ENCODE results near the gene ITIH1.

Gene ITIH1

DNA sequence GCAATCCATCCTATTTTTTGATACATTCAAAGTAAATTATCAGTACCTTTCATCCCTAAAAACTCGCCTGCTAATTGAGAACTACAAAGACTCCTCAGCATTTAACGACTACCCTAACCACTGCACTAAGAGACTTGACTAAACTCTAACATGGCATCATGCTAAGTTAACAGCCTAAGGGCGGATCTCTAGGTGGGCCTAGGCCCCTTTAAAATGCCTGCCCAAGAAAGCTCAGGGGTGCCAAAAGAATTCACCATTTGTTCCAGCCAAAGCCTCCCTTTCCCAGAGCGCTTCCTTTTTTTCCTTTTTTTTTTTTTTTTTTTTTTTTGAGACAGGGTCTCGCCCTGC, 6.1 kb upstream of the ITIH1 start:
- Histone ChIP-seq H3K4ac (ENCODE audit: low read length) (no peak overlapping the region), H2BK5ac (ENCODE audit: low read length) (no peak overlapping the region), H4K8ac (ENCODE audit: low read depth, low read length) (no peak overlapping the region), H3K4me2 (ENCODE audit: insufficient read depth, low read length, poor library complexity, severe bottlenecking) (peak overlapping the region; percentile 41), H2AK5ac (ENCODE audit: low read depth, low read length) (peak overlapping the region; percentile 59), H3K23ac (ENCODE audit: low read depth, low read length, poor library complexity) (no peak overlapping the region), H3K27ac (replicated peaks; ENCODE audit: low read length) (peak overlapping the region; percentile 77), H3K79me1 (ENCODE audit: low read depth, low read length) (peaks cover 4% of the 10 kb centered on the region), H3K4me1 (ENCODE audit: control insufficient read depth in 2 of 2, insufficient read depth in 1 of 2, low read depth in 1 of 2, low read length in 2 of 2) (peaks cover 0 to 4% of the 10 kb centered on the region in 2 donors), H3K9me3 (replicated peaks in 1 of 2; ENCODE audit: control insufficient read depth in 2 of 2, insufficient read depth in 1 of 2, low read depth in 1 of 2, low read length in 2 of 2) (no peaks in the 10 kb centered on the region), H4K91ac (ENCODE audit: low read depth, low read length, poor library complexity) (no peak overlapping the region), H2BK12ac (ENCODE audit: low read length) (no peak overlapping the region), H3K18ac (ENCODE audit: low read length) (no peak overlapping the region), H2BK120ac (ENCODE audit: low read depth, low read length) (no peak overlapping the region), H3K27me3 (ENCODE audit: control insufficient read depth in 3 of 3, insufficient read depth in 3 of 3, low read depth in 1 of 3, low read length in 3 of 3) (peaks cover 0 to 6% (median 0%) of the 10 kb centered on the region in 3 experiments), H2AFZ (ENCODE audit: low read length) (peak overlapping the region; percentile 96), H3K14ac (ENCODE audit: low read length) (no peak overlapping the region), H3K36me3 (replicated peaks in 1 of 2; ENCODE audit: control insufficient read depth in 2 of 2, insufficient read depth in 2 of 2, low read length in 2 of 2) (peaks cover 7 to 23% of the 10 kb centered on the region in 2 donors), H3K9ac (ENCODE audit: low read depth, low read length, poor library complexity) (no peak overlapping the region), H3K4me3 (ENCODE audit: low read length in 2 of 2) (peak overlapping the region; percentile 87 to 88), H2BK15ac (ENCODE audit: low read length) (no peak overlapping the region)
- DNase-seq (ENCODE audit: low spot score), result no peak
- WGBS, 2 donors (ENCODE audit: extremely low coverage in 2 of 2, insufficient read length in 2 of 2, insufficient replicate concordance in 1 of 2), result no CpG with 5 or more reads among the region's 5 CpGs

DNA sequence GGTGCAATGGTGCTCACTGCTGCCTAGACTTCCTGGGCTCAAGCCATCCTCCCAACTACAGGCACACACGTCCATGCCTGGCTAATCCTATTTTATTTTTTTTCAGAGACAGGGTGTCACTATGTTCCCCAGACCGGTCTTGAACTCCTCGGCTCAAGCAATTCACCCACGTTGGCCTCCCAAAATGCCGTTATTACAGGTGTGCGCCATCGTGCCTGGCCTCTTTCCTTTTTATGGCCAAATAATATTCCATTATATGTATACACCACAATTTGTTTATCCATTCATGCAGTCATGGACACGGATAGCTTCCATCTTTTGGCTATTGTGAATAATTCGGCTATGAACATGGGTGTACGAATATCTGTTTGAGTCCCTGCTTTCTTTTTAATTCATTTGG, 5.7 kb upstream of the ITIH1 start:
- DNase-seq (ENCODE audit: low spot score), result no peak
- no peak overlapping the region for H3K14ac ChIP-seq (ENCODE audit: low read length)
- H3K9me3 ChIP-seq (replicated peaks in 1 of 2; ENCODE audit: control insufficient read depth in 2 of 2, insufficient read depth in 1 of 2, low read depth in 1 of 2, low read length in 2 of 2), result no peaks in the 10 kb centered on the region
- no peak overlapping the region for H2BK15ac ChIP-seq (ENCODE audit: low read length)
- no peak overlapping the region for H4K8ac ChIP-seq (ENCODE audit: low read depth, low read length)
- peak overlapping the region; percentile 41 for H3K4me2 ChIP-seq (ENCODE audit: insufficient read depth, low read length, poor library complexity, severe bottlenecking)
- peak overlapping the region; percentile 96 for H2AFZ ChIP-seq (ENCODE audit: low read length)
- H3K27ac ChIP-seq (replicated peaks; ENCODE audit: low read length), result no peak overlapping the region
- H3K4ac ChIP-seq (ENCODE audit: low read length), result no peak overlapping the region
- no peak overlapping the region for H3K9ac ChIP-seq (ENCODE audit: low read depth, low read length, poor library complexity)
- H4K91ac ChIP-seq (ENCODE audit: low read depth, low read length, poor library complexity), result no peak overlapping the region
- peaks cover 0 to 6% (median 0%) of the 10 kb centered on the region in 3 experiments for H3K27me3 ChIP-seq (ENCODE audit: control insufficient read depth in 3 of 3, insufficient read depth in 3 of 3, low read depth in 1 of 3, low read length in 3 of 3)
- peak overlapping the region; percentile 59 for H2AK5ac ChIP-seq (ENCODE audit: low read depth, low read length)
- no peak overlapping the region for H2BK120ac ChIP-seq (ENCODE audit: low read depth, low read length)
- H2BK12ac ChIP-seq (ENCODE audit: low read length), result no peak overlapping the region
- peaks cover 0 to 4% of the 10 kb centered on the region in 2 donors for H3K4me1 ChIP-seq (ENCODE audit: control insufficient read depth in 2 of 2, insufficient read depth in 1 of 2, low read depth in 1 of 2, low read length in 2 of 2)
- no peak overlapping the region for H2BK5ac ChIP-seq (ENCODE audit: low read length)
- no peak overlapping the region for H3K18ac ChIP-seq (ENCODE audit: low read length)
- H3K36me3 ChIP-seq (replicated peaks in 1 of 2; ENCODE audit: control insufficient read depth in 2 of 2, insufficient read depth in 2 of 2, low read length in 2 of 2), result peaks cover 7 to 21% of the 10 kb centered on the region in 2 donors
- no CpG with 5 or more reads among the region's 10 CpGs for WGBS, 2 donors (ENCODE audit: extremely low coverage in 2 of 2, insufficient read length in 2 of 2, insufficient replicate concordance in 1 of 2)
- peaks cover 4% of the 10 kb centered on the region for H3K79me1 ChIP-seq (ENCODE audit: low read depth, low read length)
- H3K4me3 ChIP-seq (ENCODE audit: low read length in 2 of 2), result peak overlapping the region in 1 of 2 donors; percentile 87
- H3K23ac ChIP-seq (ENCODE audit: low read depth, low read length, poor library complexity), result no peak overlapping the region

DNA sequence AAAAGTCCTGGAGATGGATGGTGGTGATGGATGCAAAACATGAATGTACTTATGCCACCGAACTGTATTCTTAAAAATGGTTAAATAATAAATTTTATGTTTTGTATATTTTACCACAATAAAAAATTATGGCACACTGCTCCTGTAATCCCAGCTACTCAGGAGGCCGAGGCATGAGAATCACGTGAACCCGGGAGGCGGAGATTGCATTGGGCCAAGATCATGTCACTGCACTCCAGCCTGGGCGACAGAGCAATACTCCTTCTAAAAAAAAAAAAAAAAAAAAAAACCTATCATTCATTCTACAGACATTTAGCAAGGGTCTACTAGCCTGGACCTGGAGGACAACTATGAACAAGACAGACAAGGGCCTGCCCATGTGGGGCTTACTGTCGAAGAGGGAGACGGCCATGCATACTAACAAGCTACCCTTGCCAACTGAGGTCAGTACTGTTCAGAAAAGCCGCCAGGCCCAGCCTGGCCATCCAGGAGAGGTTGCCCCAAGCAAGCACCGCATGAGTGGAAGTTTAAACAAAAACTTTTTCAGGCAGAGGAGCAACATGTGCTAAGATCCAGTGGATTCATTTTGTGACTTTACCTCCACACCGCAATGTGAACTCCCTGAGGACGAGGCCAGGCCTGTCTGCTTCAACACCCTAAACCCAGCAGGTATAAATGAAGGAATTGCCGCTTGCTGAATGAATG, 3.9 kb upstream of the ITIH1 start:
- no CpG with 5 or more reads among the region's 13 CpGs for WGBS, 2 donors (ENCODE audit: extremely low coverage in 2 of 2, insufficient read length in 2 of 2, insufficient replicate concordance in 1 of 2)

DNA sequence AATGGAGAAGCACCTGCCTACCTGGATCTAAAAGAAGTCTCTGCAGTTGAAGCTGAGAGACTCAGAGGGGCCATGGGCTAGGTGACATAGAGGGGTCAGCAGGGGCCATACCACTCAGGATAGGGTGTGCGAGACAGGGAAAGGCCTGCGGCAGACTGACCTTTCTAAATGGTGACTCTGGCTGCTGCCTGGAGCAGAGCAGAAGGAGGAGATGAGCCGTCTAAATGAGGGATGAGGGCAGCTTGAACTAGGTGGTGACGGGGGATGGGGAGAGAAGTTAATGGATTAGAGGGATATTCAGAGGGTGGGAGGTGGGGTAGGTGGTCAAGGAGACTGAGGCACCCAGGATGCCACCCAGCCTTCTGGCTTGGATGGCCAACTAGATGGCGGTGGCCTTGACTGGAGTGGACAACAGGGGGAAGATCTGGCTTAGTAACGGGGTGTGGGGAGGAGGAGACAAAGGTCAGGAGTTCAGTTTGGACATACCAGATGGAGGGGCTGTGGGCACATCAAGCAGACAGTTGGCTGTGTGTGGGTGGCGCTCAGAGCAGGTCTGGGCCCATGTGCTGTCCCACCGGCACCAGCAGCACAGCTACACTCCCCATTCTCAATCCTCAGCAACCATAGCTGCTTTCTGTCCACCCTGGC, 3.2 kb upstream of the ITIH1 start:
- Histone ChIP-seq H3K79me1 (ENCODE audit: low read depth, low read length) (peaks cover 3% of the 10 kb centered on the region), H3K14ac (ENCODE audit: low read length) (peak overlapping the region; percentile 92), H3K23ac (ENCODE audit: low read depth, low read length, poor library complexity) (no peak overlapping the region), H2AFZ (ENCODE audit: low read length) (no peak overlapping the region), H3K27me3 (ENCODE audit: control insufficient read depth in 3 of 3, insufficient read depth in 3 of 3, low read depth in 1 of 3, low read length in 3 of 3) (peaks cover 0 to 22% (median 0%) of the 10 kb centered on the region in 3 experiments), H3K4me3 (ENCODE audit: low read length in 2 of 2) (no peak overlapping the region), H2BK120ac (ENCODE audit: low read depth, low read length) (no peak overlapping the region), H4K91ac (ENCODE audit: low read depth, low read length, poor library complexity) (no peak overlapping the region), H2BK5ac (ENCODE audit: low read length) (no peak overlapping the region), H3K4me1 (ENCODE audit: control insufficient read depth in 2 of 2, insufficient read depth in 1 of 2, low read depth in 1 of 2, low read length in 2 of 2) (peaks cover 0 to 4% of the 10 kb centered on the region in 2 donors), H2BK15ac (ENCODE audit: low read length) (peak overlapping the region; percentile 15), H3K36me3 (replicated peaks in 1 of 2; ENCODE audit: control insufficient read depth in 2 of 2, insufficient read depth in 2 of 2, low read length in 2 of 2) (peaks cover 0 to 1% of the 10 kb centered on the region in 2 donors), H3K27ac (replicated peaks; ENCODE audit: low read length) (no peak overlapping the region), H2AK5ac (ENCODE audit: low read depth, low read length) (no peak overlapping the region), H4K8ac (ENCODE audit: low read depth, low read length) (no peak overlapping the region), H2BK12ac (ENCODE audit: low read length) (no peak overlapping the region), H3K18ac (ENCODE audit: low read length) (no peak overlapping the region), H3K9ac (ENCODE audit: low read depth, low read length, poor library complexity) (no peak overlapping the region), H3K4ac (ENCODE audit: low read length) (no peak overlapping the region), H3K4me2 (ENCODE audit: insufficient read depth, low read length, poor library complexity, severe bottlenecking) (no peak overlapping the region), H3K9me3 (replicated peaks in 1 of 2; ENCODE audit: control insufficient read depth in 2 of 2, insufficient read depth in 1 of 2, low read depth in 1 of 2, low read length in 2 of 2) (no peaks in the 10 kb centered on the region)
- DNase-seq (ENCODE audit: low spot score), result no peak
- no CpG with 5 or more reads among the region's 8 CpGs for whole genome bisulfite sequencing, 2 donors (ENCODE audit: extremely low coverage in 2 of 2, insufficient read length in 2 of 2, insufficient replicate concordance in 1 of 2)

More for the DNA sequence above, 3.9 kb upstream of the ITIH1 start:
- no peak overlapping the region for H3K27ac ChIP-seq (replicated peaks; ENCODE audit: low read length)
- H3K36me3 ChIP-seq (replicated peaks in 1 of 2; ENCODE audit: control insufficient read depth in 2 of 2, insufficient read depth in 2 of 2, low read length in 2 of 2), result peaks cover 0 to 7% of the 10 kb centered on the region in 2 donors
- H2BK5ac ChIP-seq (ENCODE audit: low read length), result no peak overlapping the region
- peaks cover 0 to 17% (median 0%) of the 10 kb centered on the region in 3 experiments for H3K27me3 ChIP-seq (ENCODE audit: control insufficient read depth in 3 of 3, insufficient read depth in 3 of 3, low read depth in 1 of 3, low read length in 3 of 3)
- H3K79me1 ChIP-seq (ENCODE audit: low read depth, low read length), result peaks cover 3% of the 10 kb centered on the region
- H2BK12ac ChIP-seq (ENCODE audit: low read length), result no peak overlapping the region
- H3K9me3 ChIP-seq (replicated peaks in 1 of 2; ENCODE audit: control insufficient read depth in 2 of 2, insufficient read depth in 1 of 2, low read depth in 1 of 2, low read length in 2 of 2), result no peaks in the 10 kb centered on the region
- no peak overlapping the region for H3K4ac ChIP-seq (ENCODE audit: low read length)
- H2AK5ac ChIP-seq (ENCODE audit: low read depth, low read length), result no peak overlapping the region
- H3K4me2 ChIP-seq (ENCODE audit: insufficient read depth, low read length, poor library complexity, severe bottlenecking), result no peak overlapping the region
- H4K91ac ChIP-seq (ENCODE audit: low read depth, low read length, poor library complexity), result no peak overlapping the region
- DNase-seq (ENCODE audit: low spot score), result no peak
- H4K8ac ChIP-seq (ENCODE audit: low read depth, low read length), result no peak overlapping the region
- no peak overlapping the region for H2BK120ac ChIP-seq (ENCODE audit: low read depth, low read length)
- H3K4me3 ChIP-seq (ENCODE audit: low read length in 2 of 2), result no peak overlapping the region
- no peak overlapping the region for H2BK15ac ChIP-seq (ENCODE audit: low read length)
- H3K23ac ChIP-seq (ENCODE audit: low read depth, low read length, poor library complexity), result no peak overlapping the region
- H3K14ac ChIP-seq (ENCODE audit: low read length), result no peak overlapping the region
- H3K18ac ChIP-seq (ENCODE audit: low read length), result no peak overlapping the region
- H2AFZ ChIP-seq (ENCODE audit: low read length), result no peak overlapping the region
- H3K4me1 ChIP-seq (ENCODE audit: control insufficient read depth in 2 of 2, insufficient read depth in 1 of 2, low read depth in 1 of 2, low read length in 2 of 2), result peaks cover 0 to 4% of the 10 kb centered on the region in 2 donors
- no peak overlapping the region for H3K9ac ChIP-seq (ENCODE audit: low read depth, low read length, poor library complexity)
